ENCODE results near the gene SLC41A3. TPM values are rescaled to one million over a fixed set of nuclear protein-coding genes. Genes with fewer than 3 reads are reported as not detected.
"Not testable (repeated sequence)": the region's sequence is repeated elsewhere in the genome, so short reads cannot be mapped to it uniquely, and the experiment has no call there.

Gene SLC41A3
- total RNA-seq, 1 donor from 2014 or later: 52.3 TPM

- H3K4me1 Mint-ChIP-seq (ENCODE audit: unreplicated experiment): no peaks in the 10 kb centered on the region
- TF ChIP-seq CTCF (IDR thresholded peaks at IDR 0.05; ENCODE audit: unreplicated experiment): no peak
- no peak overlapping the region for H3K4me3 Mint-ChIP-seq (ENCODE audit: unreplicated experiment)
- H3K36me3 Mint-ChIP-seq (ENCODE audit: low read depth, unreplicated experiment): peaks cover 6% of the 10 kb centered on the region
- H3K27me3 Mint-ChIP-seq (ENCODE audit: unreplicated experiment): peaks cover 5% of the 10 kb centered on the region
- H3K27ac Mint-ChIP-seq (ENCODE audit: unreplicated experiment): no peak overlapping the region
- DNase-seq (ENCODE audit: low spot score): no peak
- H3K9me3 Mint-ChIP-seq (ENCODE audit: unreplicated experiment): no peaks in the 10 kb centered on the region
These were observed 78.0 kb downstream of the SLC41A3 start for GRCh38 chr3:126005951-126006350.

GRCh38 chr3:126004692-126005091 lies 79.2 kb downstream of the SLC41A3 start:
- peaks cover 5% of the 10 kb centered on the region for H3K27me3 Mint-ChIP-seq (ENCODE audit: unreplicated experiment)
- no peaks in the 10 kb centered on the region for H3K4me1 Mint-ChIP-seq (ENCODE audit: unreplicated experiment)

GRCh38 chr3:126004217-126004616 lies 79.7 kb downstream of the SLC41A3 start:
- Mint-ChIP-seq H3K27ac (ENCODE audit: unreplicated experiment) (no peak overlapping the region), H3K4me1 (ENCODE audit: unreplicated experiment) (no peaks in the 10 kb centered on the region), H3K36me3 (ENCODE audit: low read depth, unreplicated experiment) (peaks cover 6% of the 10 kb centered on the region), H3K27me3 (ENCODE audit: unreplicated experiment) (peaks cover 5% of the 10 kb centered on the region), H3K4me3 (ENCODE audit: unreplicated experiment) (no peak overlapping the region), H3K9me3 (ENCODE audit: unreplicated experiment) (no peaks in the 10 kb centered on the region)
- DNase-seq (ENCODE audit: low spot score): no peak
- TF ChIP-seq CTCF (IDR thresholded peaks at IDR 0.05; ENCODE audit: unreplicated experiment): no peak

More at GRCh38 chr3:126004692-126005091, 79.2 kb downstream of the SLC41A3 start:
- Mint-ChIP-seq H3K27ac (ENCODE audit: unreplicated experiment) (no peak overlapping the region), H3K9me3 (ENCODE audit: unreplicated experiment) (no peaks in the 10 kb centered on the region), H3K4me3 (ENCODE audit: unreplicated experiment) (no peak overlapping the region), H3K36me3 (ENCODE audit: low read depth, unreplicated experiment) (peaks cover 6% of the 10 kb centered on the region)
- DNase-seq (ENCODE audit: low spot score): no peak
- TF ChIP-seq CTCF (IDR thresholded peaks at IDR 0.05; ENCODE audit: unreplicated experiment): no peak

GRCh38 chr3:126003447-126004190 lies 80.3 kb downstream of the SLC41A3 start:
- Mint-ChIP-seq H3K4me3 (ENCODE audit: unreplicated experiment) (no peak overlapping the region), H3K27me3 (ENCODE audit: unreplicated experiment) (peaks cover 5% of the 10 kb centered on the region), H3K36me3 (ENCODE audit: low read depth, unreplicated experiment) (peaks cover 6% of the 10 kb centered on the region), H3K9me3 (ENCODE audit: unreplicated experiment) (no peaks in the 10 kb centered on the region), H3K4me1 (ENCODE audit: unreplicated experiment) (no peaks in the 10 kb centered on the region), H3K27ac (ENCODE audit: unreplicated experiment) (no peak overlapping the region)
- TF ChIP-seq CTCF (IDR thresholded peaks at IDR 0.05; ENCODE audit: unreplicated experiment): no peak
- DNase-seq (ENCODE audit: low spot score): no peak

- DNase-seq (ENCODE audit: low spot score): no peak
- Mint-ChIP-seq H3K9me3 (ENCODE audit: unreplicated experiment) (no peaks in the 10 kb centered on the region), H3K36me3 (ENCODE audit: low read depth, unreplicated experiment) (no peaks in the 10 kb centered on the region), H3K27me3 (ENCODE audit: unreplicated experiment) (peaks cover 5% of the 10 kb centered on the region), H3K4me3 (ENCODE audit: unreplicated experiment) (no peak overlapping the region), H3K27ac (ENCODE audit: unreplicated experiment) (no peak overlapping the region), H3K4me1 (ENCODE audit: unreplicated experiment) (no peaks in the 10 kb centered on the region)
- no peak for TF ChIP-seq CTCF (IDR thresholded peaks at IDR 0.05; ENCODE audit: unreplicated experiment)
These were observed 81.7 kb downstream of the SLC41A3 start for GRCh38 chr3:126002189-126002588.

GRCh38 chr3:125996751-125997150 lies 87.2 kb downstream of the SLC41A3 start:
- not testable (repeated sequence) for H3K4me1 Mint-ChIP-seq (ENCODE audit: unreplicated experiment); H3K4me3 Mint-ChIP-seq (ENCODE audit: unreplicated experiment); H3K36me3 Mint-ChIP-seq (ENCODE audit: low read depth, unreplicated experiment); H3K27me3 Mint-ChIP-seq (ENCODE audit: unreplicated experiment); DNase-seq (ENCODE audit: low spot score); H3K27ac Mint-ChIP-seq (ENCODE audit: unreplicated experiment); H3K9me3 Mint-ChIP-seq (ENCODE audit: unreplicated experiment)
